KOPT-K1 (cell line): Measurements from ENCODE around the gene PGBD2.
A peak's percentile ranks its signal among the peaks of the same experiment; 100 is the strongest.
"Not testable (repeated sequence)": the region's sequence is repeated elsewhere in the genome, so short reads cannot be mapped to it uniquely, and the experiment has no call there.

Experiments used
- H3K27ac ChIP-seq: fragments of 200-600 bp; sonication (generic); 2 replicates; pipeline ENCODE4 v1.5.1; 2016; ENCODE audit warnings: antibody characterized with exemption, mild to moderate bottlenecking, low read depth, low read length; ENCODE audit not compliant: poor library complexity, severe bottlenecking
- H3K36me3 ChIP-seq: fragments of 200-600 bp; sonication (generic); 2 replicates; pipeline ENCODE4 v1.5.1; 2017; ENCODE audit warnings: antibody characterized with exemption, mild to moderate bottlenecking, low read length, moderate library complexity; ENCODE audit not compliant: insufficient read depth
- H3K9me3 ChIP-seq: fragments of 200-600 bp; sonication (generic); 2 replicates; pipeline ENCODE4 v1.5.1; 2017; ENCODE audit warnings: antibody characterized with exemption, low read length, mild to moderate bottlenecking; ENCODE audit not compliant: insufficient read depth, poor library complexity, severe bottlenecking

PGBD2 gene

GRCh38 chr1:248904437-248905216 is 1.4 kb upstream of the PGBD2 start:
- H3K27ac ChIP-seq: no peak overlapping the region
- H3K36me3 ChIP-seq: no peaks in the 10 kb centered on the region
- no peaks in the 10 kb centered on the region for H3K9me3 ChIP-seq

GRCh38 chr1:248905662-248906008 is 400 bp upstream of the PGBD2 start:
- no peaks in the 10 kb centered on the region for H3K9me3 ChIP-seq
- no peaks in the 10 kb centered on the region for H3K36me3 ChIP-seq
- H3K27ac ChIP-seq: peak overlapping the region; percentile 93

- H3K27ac ChIP-seq: peak overlapping the region; percentile 83
- no peaks in the 10 kb centered on the region for H3K36me3 ChIP-seq
- H3K9me3 ChIP-seq: no peaks in the 10 kb centered on the region
Observed at GRCh38 chr1:248906753-248907661, 972 bp downstream of the PGBD2 start.

- Histone ChIP-seq H3K36me3 (peaks cover 21% of the 10 kb centered on the region; the same call in 1 of the 2 replicates), H3K27ac (no peak overlapping the region), H3K9me3 (no peaks in the 10 kb centered on the region)
Observed at GRCh38 chr1:248910761-248911160, 4.7 kb downstream of the PGBD2 start.

- peaks cover 45% of the 10 kb centered on the region for H3K36me3 ChIP-seq
- H3K27ac ChIP-seq: no peak overlapping the region
- H3K9me3 ChIP-seq: no peaks in the 10 kb centered on the region
Observed at GRCh38 chr1:248913933-248914332, 7.9 kb downstream of the PGBD2 start.

- Histone ChIP-seq H3K36me3 (peaks cover 45% of the 10 kb centered on the region), H3K9me3 (no peaks in the 10 kb centered on the region), H3K27ac (no peak overlapping the region)
Observed at GRCh38 chr1:248914796-248915381, 8.9 kb downstream of the PGBD2 start.

- Histone ChIP-seq H3K36me3 (peaks cover 45% of the 10 kb centered on the region), H3K9me3 (no peaks in the 10 kb centered on the region), H3K27ac (no peak overlapping the region)
Observed at GRCh38 chr1:248918131-248918530, 12.1 kb downstream of the PGBD2 start.

- no peaks in the 10 kb centered on the region for H3K36me3 ChIP-seq
- no peaks in the 10 kb centered on the region for H3K9me3 ChIP-seq
- no peak overlapping the region for H3K27ac ChIP-seq
Observed at GRCh38 chr1:248923352-248924338, 17.6 kb downstream of the PGBD2 start.

GRCh38 chr1:248924696-248925532 is 18.9 kb downstream of the PGBD2 start:
- Histone ChIP-seq H3K9me3 (no peaks in the 10 kb centered on the region), H3K27ac (peak overlapping the region; percentile 37), H3K36me3 (no peaks in the 10 kb centered on the region)

GRCh38 chr1:248925859-248926258 is 19.8 kb downstream of the PGBD2 start:
- peak overlapping the region; percentile 37 for H3K27ac ChIP-seq
- not testable (repeated sequence) for H3K36me3 ChIP-seq, H3K9me3 ChIP-seq

- no peak overlapping the region for H3K27ac ChIP-seq
- H3K36me3 ChIP-seq: no peaks in the 10 kb centered on the region
- H3K9me3 ChIP-seq: no peaks in the 10 kb centered on the region
Observed at GRCh38 chr1:248926401-248927182, 20.6 kb downstream of the PGBD2 start.

- not testable (repeated sequence) for H3K9me3 ChIP-seq, H3K36me3 ChIP-seq, H3K27ac ChIP-seq
Observed at GRCh38 chr1:248927283-248927682, 21.2 kb downstream of the PGBD2 start.

GRCh38 chr1:248928122-248928521 is 22.1 kb downstream of the PGBD2 start:
- not testable (repeated sequence) for H3K27ac ChIP-seq, H3K9me3 ChIP-seq, H3K36me3 ChIP-seq
